Spleen (tissue), 11 donors: ENCODE data around the gene FAM174B. TPM values are rescaled to one million over a fixed set of nuclear protein-coding genes. Genes with fewer than 3 reads are reported as not detected.

Source experiments
- DNase-seq: peaks from one replicate; pipeline ENCODE4 v3.0.0-alpha.2; 2020
- H3K27ac ChIP-seq, 8 donors: fragments of 200-600 bp; sonication (generic) in 7 of 8; 1 replicate in 4 of 8; 2 replicates in 4 of 8; pipeline versions ENCODE4 v1.5.0 to v1.8.0; 2016 to 2021; ENCODE audit warnings: inconsistent platforms in 4 of 8, mild to moderate bottlenecking in 4 of 8, moderate library complexity in 1 of 8
- H3K27me3 ChIP-seq, 7 donors: fragments of 200-600 bp; sonication (generic) in 6 of 7; replicated peaks in 1 of 7; 1 replicate in 4 of 7; 2 replicates in 3 of 7; pipeline versions ENCODE4 v1.5.0 to v1.8.0; 2016 to 2021; ENCODE audit warnings: inconsistent platforms in 3 of 7, mild to moderate bottlenecking in 1 of 7
- H3K36me3 ChIP-seq, 6 donors: fragments of 200-600 bp; sonication (generic) in 5 of 6; 1 replicate in 4 of 6; 2 replicates in 2 of 6; pipeline versions ENCODE4 v1.5.0 to v1.8.0; 2016 to 2021; ENCODE audit warnings: inconsistent platforms in 2 of 6
- H3K4me1 ChIP-seq, 6 donors: fragments of 200-600 bp; sonication (generic) in 5 of 6; 1 replicate in 3 of 6; 2 replicates in 3 of 6; pipeline versions ENCODE4 v1.5.0 to v1.8.0; 2016 to 2021; ENCODE audit warnings: inconsistent platforms in 3 of 6
- H3K4me3 ChIP-seq, 8 donors: fragments of 200-600 bp; sonication (generic) in 7 of 8; 1 replicate in 4 of 8; 2 replicates in 4 of 8; pipeline versions ENCODE4 v1.5.0 to v1.8.0; 2016 to 2021; ENCODE audit warnings: inconsistent platforms in 4 of 8, mild to moderate bottlenecking in 4 of 8, moderate library complexity in 2 of 8
- H3K9me3 ChIP-seq, 8 donors: fragments of 200-600 bp; sonication (generic) in 7 of 8; 1 replicate in 4 of 8; 2 replicates in 4 of 8; pipeline versions ENCODE4 v1.5.0 to v1.8.0; 2016 to 2021; ENCODE audit warnings: inconsistent platforms in 4 of 8
- POLR2A ChIP-seq, 3 donors: fragments of 450-650 bp; IDR thresholded peaks; one replicate each; pipeline ENCODE4 v1.5.1; 2017; ENCODE audit warnings: antibody characterized with exemption in 3 of 3, mild to moderate bottlenecking in 1 of 3
- POLR2AphosphoS5 ChIP-seq, 3 donors: sonication (generic); formaldehyde crosslinking; IDR thresholded peaks; one replicate each; pipeline ENCODE4 v1.5.1; 2017; ENCODE audit warnings: antibody characterized with exemption in 3 of 3
- WGBS, 5 donors: extraction: QIAGEN DNeasy Blood & Tissue Kit in 3 of 5; methylation state at CpG; one replicate each; pipeline versions ENCODE4 v1.1.5 to v1.1.7; 2013 to 2018; 5-methylcytosine and 5-hydroxymethylcytosine counted together
- intact Hi-C: fragments of 100-400 bp; cut with DNase I; formaldehyde crosslinking; loops from one replicate; pipeline ENCODE4 v1.15.0; 2023; ENCODE audit warnings: low total_unique reads
- polyA plus RNA-seq, 3 donors: library from polyadenylated mRNA; stranded (reverse); fragments of 200-250 nt; gene quantifications; one replicate each; pipeline ENCODE4 v1.2.1, GENCODE V29; 2013
- total RNA-seq, 7 donors: library from RNA; depleted of rRNA in 3 of 7; stranded (reverse); fragments of >200 nt in 3 of 7; fragmentation: NEBNext Ultra II Directional in 4 of 7; extraction: Animal tissue kit (Norgen Biotek cat#: 25700) in 4 of 7; gene quantifications; one replicate each; pipeline versions ENCODE4 v1.1.0 to v1.2.1, GENCODE V29; 2016 to 2021
- TF ChIP-seq, protein P1 (sequence below), 11 experiments: fragments of 200-600 bp in 7 of 11; fragments of 450-650 bp in 4 of 11; sonication (generic) in 4 of 11; IDR thresholded peaks in 8 of 11; conservative IDR thresholded peaks in 3 of 11; 1 replicate in 7 of 11; 2 replicates in 4 of 11; pipeline versions ENCODE4 v1.4.0 to v1.8.0; 2016 to 2021; ENCODE audit warnings: antibody characterized with exemption in 11 of 11, inconsistent platforms in 4 of 11, mild to moderate bottlenecking in 1 of 11
- donor health status: healthy with polysubstance abuse.
- donor health status: DM: no; HTN: no; CAD: no; lungs with moderate emphysema.
- donor health status: DM: no; HTN: no; CAD: no.
- donor health status: Bipolar disorder and iron deficiency.
- donor health status: healthy.
- donor health status: DM: no; HTN: no; CAD: no.
- donor health status: DM: yes; HTN: yes; CAD: no.

The FAM174B gene
- total and polyA plus RNA-seq, 10 donors: 2.1 to 17.9 (median 8.8) TPM

- H3K27me3 ChIP-seq: no peaks in the 10 kb centered on the region
- H3K4me1 ChIP-seq: no peaks in the 10 kb centered on the region
- no peak overlapping the region for H3K4me3 ChIP-seq
- H3K27ac ChIP-seq: no peak overlapping the region
- TF ChIP-seq POLR2A (IDR thresholded peaks at IDR 0.05) (no peak), POLR2AphosphoS5 (IDR thresholded peaks at IDR 0.05) (no peak)
- TF ChIP-seq, protein P1, sequence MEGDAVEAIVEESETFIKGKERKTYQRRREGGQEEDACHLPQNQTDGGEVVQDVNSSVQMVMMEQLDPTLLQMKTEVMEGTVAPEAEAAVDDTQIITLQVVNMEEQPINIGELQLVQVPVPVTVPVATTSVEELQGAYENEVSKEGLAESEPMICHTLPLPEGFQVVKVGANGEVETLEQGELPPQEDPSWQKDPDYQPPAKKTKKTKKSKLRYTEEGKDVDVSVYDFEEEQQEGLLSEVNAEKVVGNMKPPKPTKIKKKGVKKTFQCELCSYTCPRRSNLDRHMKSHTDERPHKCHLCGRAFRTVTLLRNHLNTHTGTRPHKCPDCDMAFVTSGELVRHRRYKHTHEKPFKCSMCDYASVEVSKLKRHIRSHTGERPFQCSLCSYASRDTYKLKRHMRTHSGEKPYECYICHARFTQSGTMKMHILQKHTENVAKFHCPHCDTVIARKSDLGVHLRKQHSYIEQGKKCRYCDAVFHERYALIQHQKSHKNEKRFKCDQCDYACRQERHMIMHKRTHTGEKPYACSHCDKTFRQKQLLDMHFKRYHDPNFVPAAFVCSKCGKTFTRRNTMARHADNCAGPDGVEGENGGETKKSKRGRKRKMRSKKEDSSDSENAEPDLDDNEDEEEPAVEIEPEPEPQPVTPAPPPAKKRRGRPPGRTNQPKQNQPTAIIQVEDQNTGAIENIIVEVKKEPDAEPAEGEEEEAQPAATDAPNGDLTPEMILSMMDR (IDR thresholded peaks at IDR 0.05 in 8 of 11, conservative IDR thresholded peaks at IDR 0.05 in 3 of 11): no peak
- peaks cover 0 to 7% (median 0%) of the 10 kb centered on the region in 6 donors for H3K36me3 ChIP-seq
- intact Hi-C loops: no loop called here
- DNase-seq: no peak
- WGBS, 5 donors: 83 to 92% (median 87%) methylated on average over 2 to 7 of the region's 7 CpGs
- H3K9me3 ChIP-seq: no peaks in the 10 kb centered on the region
Observed at GRCh38 chr15:92613841-92614240, 41.7 kb downstream of the FAM174B start.

DNA sequence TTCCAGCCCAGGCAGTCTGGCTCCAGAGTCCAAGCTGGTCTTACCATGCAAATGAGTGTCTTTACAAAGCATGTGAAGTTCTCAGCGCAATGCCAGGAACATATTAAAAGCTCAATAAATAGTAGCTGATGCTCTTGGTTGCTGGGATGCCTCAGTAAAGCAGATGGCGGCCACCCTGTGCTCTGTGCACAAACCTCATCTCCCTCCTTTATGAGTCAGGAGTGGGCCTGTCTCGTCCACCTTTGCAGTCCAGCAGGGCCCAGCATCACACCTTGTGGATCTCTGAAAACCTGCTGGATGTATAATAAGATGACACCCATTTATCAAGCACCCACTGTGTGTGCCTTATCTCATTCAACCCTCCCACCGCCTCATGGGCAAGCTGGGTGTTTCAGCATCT lies 42.7 kb downstream of the FAM174B start:
- intact Hi-C loops: no loop called here
- Histone ChIP-seq H3K9me3 (no peaks in the 10 kb centered on the region), H3K4me3 (no peak overlapping the region), H3K36me3 (peaks cover 0 to 3% (median 0%) of the 10 kb centered on the region in 6 donors), H3K4me1 (no peaks in the 10 kb centered on the region), H3K27me3 (no peaks in the 10 kb centered on the region), H3K27ac (no peak overlapping the region)
- DNase-seq: no peak
- WGBS, 5 donors: 81 to 99% (median 92%) methylated on average over 4 of the region's 4 CpGs
- TF ChIP-seq POLR2AphosphoS5 (IDR thresholded peaks at IDR 0.05): no peak
- TF ChIP-seq, protein P1 (IDR thresholded peaks at IDR 0.05 in 8 of 11, conservative IDR thresholded peaks at IDR 0.05 in 3 of 11): no peak
- no peak for TF ChIP-seq POLR2A (IDR thresholded peaks at IDR 0.05)

DNA sequence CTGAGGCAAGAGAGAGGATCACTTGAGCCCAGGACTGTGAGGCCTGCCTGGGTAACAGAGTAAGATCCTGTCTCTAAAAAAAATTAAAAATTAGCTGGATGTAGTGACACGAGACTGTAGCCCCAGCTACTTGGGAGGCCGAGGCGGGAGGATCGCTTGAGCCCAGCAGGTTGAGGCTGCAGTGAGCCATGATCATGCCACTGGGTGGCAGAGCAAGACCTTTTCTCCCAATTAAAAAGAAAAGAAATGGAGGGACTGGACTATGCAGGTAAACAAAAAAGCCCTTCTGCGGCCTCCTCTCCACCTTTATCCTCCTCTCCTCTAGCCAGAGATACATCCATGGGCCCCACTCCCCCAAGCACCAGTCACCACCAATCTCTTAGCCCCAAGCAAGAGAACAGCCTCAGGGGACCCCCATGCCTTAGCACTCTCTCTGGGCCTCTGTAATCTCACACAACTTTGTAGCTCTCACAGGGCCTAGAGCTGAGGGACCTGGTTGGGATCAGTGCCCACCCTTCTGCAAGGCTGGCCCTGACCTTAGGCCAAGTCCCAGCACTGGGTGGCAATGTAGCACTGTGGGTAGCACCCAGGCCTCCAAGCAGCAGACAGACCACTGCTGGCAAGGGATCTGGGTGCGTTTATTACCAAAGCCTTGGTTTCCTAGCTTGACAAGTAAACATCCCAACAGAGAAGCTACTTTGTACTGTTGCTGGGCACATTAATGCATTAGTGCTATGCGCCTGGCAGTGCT lies 43.4 kb downstream of the FAM174B start:
- WGBS, 5 donors: 73 to 82% (median 74%) methylated on average over 7 of the region's 7 CpGs
- intact Hi-C loops: no loop called here
- TF ChIP-seq, protein P1 (IDR thresholded peaks at IDR 0.05 in 8 of 11, conservative IDR thresholded peaks at IDR 0.05 in 3 of 11): no peak
- TF ChIP-seq POLR2AphosphoS5 (IDR thresholded peaks at IDR 0.05) (no peak), POLR2A (IDR thresholded peaks at IDR 0.05) (no peak)
- DNase-seq: no peak
- H3K4me1 ChIP-seq: no peaks in the 10 kb centered on the region
- no peak overlapping the region for H3K27ac ChIP-seq
- no peaks in the 10 kb centered on the region for H3K36me3 ChIP-seq
- H3K9me3 ChIP-seq: no peaks in the 10 kb centered on the region
- no peaks in the 10 kb centered on the region for H3K27me3 ChIP-seq
- no peak overlapping the region for H3K4me3 ChIP-seq

DNA sequence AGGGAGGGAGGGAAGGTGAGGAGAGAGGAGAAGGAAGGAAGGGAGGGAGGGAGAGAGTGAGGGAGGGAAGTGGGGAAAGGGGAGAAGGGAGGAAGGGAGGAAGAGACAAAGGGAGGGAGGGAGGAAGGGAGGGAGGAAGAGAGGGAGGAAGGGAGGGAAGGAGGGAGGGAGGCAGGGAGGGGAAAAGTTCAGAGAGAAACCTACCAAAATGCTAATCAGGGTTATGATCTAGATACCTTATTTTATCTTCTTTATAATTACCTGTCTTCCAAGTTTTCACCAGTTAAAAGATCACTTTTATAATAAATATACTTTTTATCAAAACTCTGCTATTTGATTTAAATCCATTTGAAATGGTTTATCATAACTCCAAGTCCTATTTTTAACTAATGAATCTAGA lies 44.4 kb downstream of the FAM174B start:
- DNase-seq: no peak
- no peak overlapping the region for H3K4me3 ChIP-seq
- no peaks in the 10 kb centered on the region for H3K4me1 ChIP-seq
- H3K27me3 ChIP-seq: no peaks in the 10 kb centered on the region
- no peak for TF ChIP-seq POLR2AphosphoS5 (IDR thresholded peaks at IDR 0.05)
- TF ChIP-seq POLR2A (IDR thresholded peaks at IDR 0.05): no peak
- TF ChIP-seq, protein P1 (IDR thresholded peaks at IDR 0.05 in 8 of 11, conservative IDR thresholded peaks at IDR 0.05 in 3 of 11): no peak
- no peak overlapping the region for H3K27ac ChIP-seq
- intact Hi-C loops: no loop called here
- H3K36me3 ChIP-seq: no peaks in the 10 kb centered on the region
- no peaks in the 10 kb centered on the region for H3K9me3 ChIP-seq
